NCI-H2196 (cell line): ENCODE measurements around the gene TTC28.

Experiments
- DNase-seq: peaks from one replicate; lab custom pipeline; 2025; ENCODE audit not compliant: unreplicated experiment; lab: John Stamatoyannopoulos, UW

TTC28 gene

GRCh38 chr22:28411125-28411524 lies 268.5 kb downstream of the TTC28 start:
- DNase-seq: no peak

- DNase-seq: no peak
Observed at GRCh38 chr22:28410050-28410816, 269.4 kb downstream of the TTC28 start.

- DNase-seq: no peak
Observed at GRCh38 chr22:28408709-28409108, 270.9 kb downstream of the TTC28 start.

- DNase-seq: no peak
Observed at GRCh38 chr22:28407645-28408044, 272.0 kb downstream of the TTC28 start.

- no peak for DNase-seq
Observed at GRCh38 chr22:28406246-28406645, 273.4 kb downstream of the TTC28 start.

- no peak for DNase-seq
Observed at GRCh38 chr22:28405588-28405987, 274.1 kb downstream of the TTC28 start.

GRCh38 chr22:28402539-28402938 lies 277.1 kb downstream of the TTC28 start:
- DNase-seq: no peak

GRCh38 chr22:28402060-28402459 lies 277.6 kb downstream of the TTC28 start:
- no peak for DNase-seq

- no peak for DNase-seq
Observed at GRCh38 chr22:28398981-28399380, 280.7 kb downstream of the TTC28 start.

GRCh38 chr22:28398355-28398754 lies 281.3 kb downstream of the TTC28 start:
- no peak for DNase-seq

- DNase-seq: no peak
Observed at GRCh38 chr22:28397306-28397705, 282.3 kb downstream of the TTC28 start.

GRCh38 chr22:28395920-28396753 lies 283.5 kb downstream of the TTC28 start:
- DNase-seq: no peak

GRCh38 chr22:28395520-28395919 lies 284.1 kb downstream of the TTC28 start:
- no peak for DNase-seq

- DNase-seq: no peak
Observed at GRCh38 chr22:28394513-28395110, 285.0 kb downstream of the TTC28 start.

- no peak for DNase-seq
Observed at GRCh38 chr22:28381429-28382167, 298.0 kb downstream of the TTC28 start.

GRCh38 chr22:28379951-28380350 lies 299.7 kb downstream of the TTC28 start:
- DNase-seq: no peak

- DNase-seq: no peak
Observed at GRCh38 chr22:28379075-28379779, 300.4 kb downstream of the TTC28 start.

GRCh38 chr22:28375761-28376534 lies 303.7 kb downstream of the TTC28 start:
- no peak for DNase-seq

GRCh38 chr22:28373831-28374230 lies 305.8 kb downstream of the TTC28 start:
- DNase-seq: no peak

GRCh38 chr22:28369854-28370253 lies 309.8 kb downstream of the TTC28 start:
- DNase-seq: no peak
